NOMO-1 treated with DMSO at 0.1 percent for 48 hours (cell line): ENCODE results near the gene CENPN.

Experiments used
- DNase-seq: peaks from one replicate; lab custom pipeline; 2025; ENCODE audit not compliant: unreplicated experiment; lab: John Stamatoyannopoulos, UW

Gene CENPN

GRCh38 chr16:80991792-80992430, 15.1 kb upstream of the CENPN start:
- DNase-seq, result no peak

GRCh38 chr16:80992676-80993293, 14.2 kb upstream of the CENPN start:
- DNase-seq, result no peak

GRCh38 chr16:80993307-80993706, 13.7 kb upstream of the CENPN start:
- DNase-seq, result no peak

GRCh38 chr16:80993834-80994233, 13.2 kb upstream of the CENPN start:
- DNase-seq, result no peak

- DNase-seq, result no peak
These were observed 12.6 kb upstream of the CENPN start for GRCh38 chr16:80994451-80994850.

- DNase-seq, result no peak
These were observed 10.3 kb upstream of the CENPN start for GRCh38 chr16:80996688-80997138.

GRCh38 chr16:80997139-80997798, 9.7 kb upstream of the CENPN start:
- no peak for DNase-seq

GRCh38 chr16:80997964-80998620, 8.9 kb upstream of the CENPN start:
- no peak for DNase-seq

- no peak for DNase-seq
These were observed 6.1 kb upstream of the CENPN start for GRCh38 chr16:81000873-81001272.

GRCh38 chr16:81001330-81001729, 5.7 kb upstream of the CENPN start:
- DNase-seq, result no peak

- no peak for DNase-seq
These were observed 4.0 kb upstream of the CENPN start for GRCh38 chr16:81003064-81003463.

- no peak for DNase-seq
These were observed 3.2 kb upstream of the CENPN start for GRCh38 chr16:81003610-81004460.

- DNase-seq, result peak; percentile 72
These were observed 2.2 kb upstream of the CENPN start for GRCh38 chr16:81004646-81005353.

GRCh38 chr16:81005610-81006161, 1.3 kb upstream of the CENPN start:
- DNase-seq, result no peak

GRCh38 chr16:81006211-81006812, 702 bp upstream of the CENPN start:
- DNase-seq, result peak; percentile 62

- no peak for DNase-seq
These were observed 1.4 kb downstream of the CENPN start for GRCh38 chr16:81008505-81008789.

GRCh38 chr16:81012974-81013373, 6.0 kb downstream of the CENPN start:
- DNase-seq, result no peak

- no peak for DNase-seq
These were observed 7.7 kb downstream of the CENPN start for GRCh38 chr16:81014672-81015071.

- DNase-seq, result no peak
These were observed 11.5 kb downstream of the CENPN start for GRCh38 chr16:81018496-81018895.

GRCh38 chr16:81026429-81026828, 19.4 kb downstream of the CENPN start:
- DNase-seq, result no peak
